Mucosa of descending colon (tissue), 3 donors: ENCODE results near the gene GLCE. TPM values are rescaled to one million over a fixed set of nuclear protein-coding genes. Genes with fewer than 3 reads are reported as not detected.

Experiments used
- ATAC-seq: fragments of 200-7000 bp; cut with Tn5 transposase; one replicate; pipeline ENCODE4 v1.9.1; 2020; ENCODE audit warnings: mild to moderate bottlenecking, moderate library complexity
- DNase-seq, 3 donors: peaks; one replicate each; pipeline ENCODE4 v3.0.0-alpha.2; 2020
- H3K36me3 ChIP-seq: fragments of 200-600 bp; one replicate; pipeline ENCODE4 v1.8.0; 2021; ENCODE audit warnings: low read depth, mild to moderate bottlenecking
- H3K4me1 ChIP-seq: fragments of 200-600 bp; one replicate; pipeline ENCODE4 v1.8.0; 2021; ENCODE audit warnings: low read depth, mild to moderate bottlenecking
- H3K4me3 ChIP-seq: fragments of 200-600 bp; one replicate; pipeline ENCODE4 v1.8.0; 2021; ENCODE audit warnings: mild to moderate bottlenecking
- H3K9me3 ChIP-seq: fragments of 200-600 bp; one replicate; pipeline ENCODE4 v1.8.0; 2021; ENCODE audit warnings: mild to moderate bottlenecking
- CTCF ChIP-seq: fragments of 200-600 bp; IDR thresholded peaks from one replicate; pipeline ENCODE4 v1.8.0; 2022; ENCODE audit warnings: antibody characterized with exemption, mild to moderate bottlenecking
- intact Hi-C, 2 donors: fragments of 100-400 bp; cut with DNase I in 1 of 2; cut with micrococcal nuclease in 1 of 2; formaldehyde crosslinking; loops; one replicate each; pipeline versions ENCODE4 v1.11.0 to v1.11.1; 2022; cut with DNase I, micrococcal nuclease
- total RNA-seq, 3 donors: library from RNA; stranded (reverse); fragmentation: NEBNext Ultra II Directional in 2 of 3; extraction: Animal tissue kit (Norgen Biotek cat#: 25700) in 2 of 3; gene quantifications; one replicate each; pipeline versions ENCODE4 v1.2.1 to v1.2.4, GENCODE V29; 2021 to 2023
- donor health status: DM: no; HTN: no; CAD: no; lungs with moderate emphysema.
- donor health status: DM: no; HTN: no; CAD: no.
- donor health status: DM: no; HTN: yes; CAD: no.

Gene GLCE
- total RNA-seq, 3 donors from 2014 or later = 17.7 to 36.4 (median 32.3) TPM

- intact Hi-C loops = no loop called here
- Histone ChIP-seq H3K4me3 (no peak overlapping the region), H3K9me3 (no peaks in the 10 kb centered on the region), H3K36me3 (no peaks in the 10 kb centered on the region), H3K4me1 (peaks cover 48% of the 10 kb centered on the region)
- TF ChIP-seq CTCF = no peak
- ATAC-seq (no peak), DNase-seq (peak in 1 of 3 donors; percentile 33)
These were observed 155.1 kb downstream of the GLCE start for GRCh38 chr15:69315402-69316110.

- DNase-seq (no peak), ATAC-seq (no peak)
- intact Hi-C loops = no loop called here
- H3K36me3 ChIP-seq = no peaks in the 10 kb centered on the region
- peaks cover 54% of the 10 kb centered on the region for H3K4me1 ChIP-seq
- H3K9me3 ChIP-seq = no peaks in the 10 kb centered on the region
- H3K4me3 ChIP-seq = no peak overlapping the region
- TF ChIP-seq CTCF = no peak
These were observed 155.9 kb downstream of the GLCE start for GRCh38 chr15:69316291-69316690.

- Histone ChIP-seq H3K36me3 (no peaks in the 10 kb centered on the region), H3K9me3 (no peaks in the 10 kb centered on the region), H3K4me1 (peaks cover 59% of the 10 kb centered on the region), H3K4me3 (no peak overlapping the region)
- peak in 2 of 3 donors; percentile 72 to 78 for DNase-seq
- intact Hi-C loops = no loop called here
- no peak for TF ChIP-seq CTCF
- peak; percentile 80 for ATAC-seq
These were observed 157.0 kb downstream of the GLCE start for GRCh38 chr15:69317392-69317841.

GRCh38 chr15:69318033-69318432 lies 157.6 kb downstream of the GLCE start:
- H3K4me1 ChIP-seq = peaks cover 55% of the 10 kb centered on the region
- no peak for TF ChIP-seq CTCF
- no peaks in the 10 kb centered on the region for H3K9me3 ChIP-seq
- no peak overlapping the region for H3K4me3 ChIP-seq
- ATAC-seq (no peak), DNase-seq (no peak)
- H3K36me3 ChIP-seq = no peaks in the 10 kb centered on the region
- intact Hi-C loops = no loop called here

- Histone ChIP-seq H3K9me3 (no peaks in the 10 kb centered on the region), H3K36me3 (no peaks in the 10 kb centered on the region), H3K4me3 (no peak overlapping the region), H3K4me1 (peaks cover 52% of the 10 kb centered on the region)
- intact Hi-C loops = no loop called here
- DNase-seq (no peak), ATAC-seq (no peak)
- no peak for TF ChIP-seq CTCF
These were observed 159.2 kb downstream of the GLCE start for GRCh38 chr15:69319384-69320375.
